HCT116 (cell line): ENCODE measurements around the gene CHL1. TPM values are rescaled to one million over a fixed set of nuclear protein-coding genes. Genes with fewer than 3 reads are reported as not detected.

Source experiments
- ATAC-seq: fragments of 200-7000 bp; cut with Tn5 transposase; 2 replicates; pipeline ENCODE4 v1.9.1; 2020; ENCODE audit warnings: mild to moderate bottlenecking, moderate library complexity
- BruUV-seq: library from RNA; stranded (reverse); fragments of 400-500 nt; replicated peaks from 2 replicates; lab custom pipeline; 2021; lab: Mats Ljungman, UMichigan
- CTCF ChIA-PET: fragments of 300-600 bp; sonication (Branson Sonifier 250); formaldehyde crosslinking; loops from one replicate; lab custom pipeline; 2021; ENCODE audit warnings: antibody characterized with exemption; lab: Charles Lee
- POLR2A ChIA-PET: fragments of 300-600, 350-600 bp; sonication (Branson Sonifier 250); formaldehyde crosslinking; loops from one replicate; lab custom pipeline; 2021; ENCODE audit warnings: antibody characterized with exemption; lab: Charles Lee
- RAD21 ChIA-PET, 2 experiments: fragments of 300-600 bp; sonication (Branson Sonifier 250); formaldehyde crosslinking; loops; one replicate each; lab custom pipeline; 2023; ENCODE audit warnings: low total read pairs in 2 of 2; ENCODE audit not compliant: uncharacterized antibody in 2 of 2, unreplicated experiment in 2 of 2, low non-redundant PET in 1 of 2; lab: Charles Lee
- DNase-seq: peaks from one replicate; pipeline ENCODE4 v3.0.0-alpha.2; 2010; ENCODE audit warnings: low read depth, low spot score
- H2AFZ ChIP-seq: fragments of 200-600 bp; shearing (Covaris generic), sonication (generic); 2 replicates; pipeline ENCODE4 v1.6.1; 2017; ENCODE audit warnings: low read depth, mixed run types, mixed read lengths, antibody characterized with exemption, low read length; ENCODE audit not compliant: poor library complexity, severe bottlenecking
- H3K27ac ChIP-seq: 2 replicates; pipeline ENCODE4 v1.5.1; 2012; ENCODE audit warnings: low read depth, low read length
- H3K27me3 ChIP-seq: fragments of 200-600 bp; sonication (generic); 2 replicates; pipeline ENCODE4 v1.6.1; 2016; ENCODE audit warnings: mixed run types, low read length, mixed read lengths; ENCODE audit not compliant: insufficient read depth
- H3K36me3 ChIP-seq, 2 experiments: fragments of 200-500 bp in 1 of 2; fragments of 200-600 bp in 1 of 2; sonication (Bioruptor generic) in 1 of 2; sonication (generic) in 1 of 2; 2 replicates each; pipeline versions ENCODE4 v1.5.1 to v1.6.1; 2014 to 2016; ENCODE audit warnings: low read length in 2 of 2, inconsistent platforms in 1 of 2, mixed read lengths in 1 of 2, mixed run types in 1 of 2; ENCODE audit not compliant: insufficient read depth in 2 of 2, control insufficient read depth in 1 of 2
- H3K4me1 ChIP-seq, 2 experiments: fragments of 200-600 bp in 1 of 2; sonication (generic) in 1 of 2; 2 replicates each; pipeline versions ENCODE4 v1.5.1 to v1.6.1; 2012 to 2017; ENCODE audit warnings: low read length in 2 of 2, inconsistent platforms in 1 of 2, mild to moderate bottlenecking in 1 of 2, mixed read lengths in 1 of 2, mixed run types in 1 of 2, moderate library complexity in 1 of 2; ENCODE audit not compliant: insufficient read depth in 2 of 2, control insufficient read depth in 1 of 2
- H3K4me2 ChIP-seq: fragments of 200-600 bp; sonication (generic); 2 replicates; pipeline ENCODE4 v1.6.1; 2017; ENCODE audit warnings: mixed run types, low read length, mixed read lengths
- H3K4me3 ChIP-seq, 2 experiments: fragments of 200-600 bp in 1 of 2; sonication (generic) in 1 of 2; replicated peaks in 1 of 2; 2 replicates each; pipeline ENCODE4 v1.5.1; 2011 to 2016; ENCODE audit warnings: low read length in 2 of 2, control low read depth in 1 of 2, low read depth in 1 of 2, mild to moderate bottlenecking in 1 of 2, mixed read lengths in 1 of 2, mixed run types in 1 of 2
- H3K79me2 ChIP-seq: fragments of 200-600 bp; sonication (generic); 2 replicates; pipeline ENCODE4 v1.6.1; 2017; ENCODE audit warnings: mild to moderate bottlenecking, mixed run types, low read length, moderate library complexity, mixed read lengths; ENCODE audit not compliant: insufficient read depth
- H3K9ac ChIP-seq: fragments of 200-600 bp; sonication (generic); 2 replicates; pipeline ENCODE4 v1.6.1; 2016; ENCODE audit warnings: low read length, mixed read lengths
- H3K9me2 ChIP-seq: fragments of 200-600 bp; sonication (generic), shearing (Covaris generic); 2 replicates; pipeline ENCODE4 v1.6.1; 2017; ENCODE audit warnings: mixed run types, mild to moderate bottlenecking, moderate library complexity; ENCODE audit not compliant: insufficient read depth
- H3K9me3 ChIP-seq, 2 experiments: fragments of 200-500 bp in 1 of 2; fragments of 200-600 bp in 1 of 2; sonication (Bioruptor generic) in 1 of 2; sonication (generic) in 1 of 2; 2 replicates each; pipeline ENCODE4 v1.6.1; 2014 to 2017; ENCODE audit warnings: low read length in 2 of 2, mixed read lengths in 2 of 2, inconsistent platforms in 1 of 2, low read depth in 1 of 2, mild to moderate bottlenecking in 1 of 2, mixed run types in 1 of 2, moderate library complexity in 1 of 2; ENCODE audit not compliant: control insufficient read depth in 1 of 2, insufficient read depth in 1 of 2
- H4K20me1 ChIP-seq: fragments of 200-600 bp; sonication (generic), shearing (Covaris generic); 2 replicates; pipeline ENCODE4 v1.6.1; 2017; ENCODE audit warnings: mixed run types, mild to moderate bottlenecking, moderate library complexity; ENCODE audit not compliant: insufficient read depth
- EGR1 ChIP-seq: IDR thresholded peaks from 2 replicates; pipeline ENCODE4 v1.6.1; 2012; ENCODE audit warnings: low read depth
- ELF1 ChIP-seq: IDR thresholded peaks from 2 replicates; pipeline ENCODE4 v1.6.1; 2012; ENCODE audit warnings: low read depth, borderline replicate concordance
- EZH2 ChIP-seq: fragments of 200-600 bp; sonication (generic); IDR thresholded peaks from 2 replicates; pipeline ENCODE4 v1.6.1; 2017; ENCODE audit warnings: antibody characterized with exemption, mixed run types
- EZH2phosphoT487 ChIP-seq: fragments of 200-600 bp; IDR thresholded peaks from 2 replicates; pipeline ENCODE4 v1.6.1; 2018; ENCODE audit warnings: antibody characterized with exemption, borderline replicate concordance
- JUND ChIP-seq: IDR thresholded peaks from 2 replicates; pipeline ENCODE4 v1.6.1; 2012
- POLR2AphosphoS5 ChIP-seq: IDR thresholded peaks from 2 replicates; pipeline ENCODE4 v1.6.1; 2011; ENCODE audit warnings: mild to moderate bottlenecking, low read depth, low read length, moderate library complexity
- RAD21 ChIP-seq: IDR thresholded peaks from 2 replicates; pipeline ENCODE4 v1.6.1; 2012; ENCODE audit warnings: low read depth, mild to moderate bottlenecking
- SIN3A ChIP-seq: IDR thresholded peaks from 2 replicates; pipeline ENCODE4 v1.6.1; 2012; ENCODE audit warnings: low read depth
- SRF ChIP-seq: IDR thresholded peaks from 2 replicates; pipeline ENCODE4 v1.6.1; 2012; ENCODE audit warnings: low read depth
- ZFX ChIP-seq: fragments of 450-650 bp; IDR thresholded peaks from 2 replicates; pipeline ENCODE4 v1.6.1; 2017
- ZNF274 ChIP-seq: fragments of 200-500 bp; sonication (Bioruptor generic); IDR thresholded peaks from 2 replicates; pipeline ENCODE4 v1.6.1; 2014; ENCODE audit warnings: mild to moderate bottlenecking, low read depth, low read length, inconsistent platforms
- intact Hi-C: fragments of 100-400 bp; cut with micrococcal nuclease; formaldehyde crosslinking; loops from 2 replicates; pipeline ENCODE4 v1.10.0; 2022
- total RNA-seq: library from RNA; stranded (reverse); gene quantifications from one replicate; pipeline ENCODE4 v1.2.1, GENCODE V29; 2021; ENCODE audit not compliant: unreplicated experiment
- TF ChIP-seq, protein P1 (sequence below), 3 experiments: fragments of 200-600 bp in 1 of 3; sonication (generic) in 1 of 3; IDR thresholded peaks in 2 of 3; conservative IDR thresholded peaks in 1 of 3; 2 replicates each; pipeline ENCODE4 v1.5.1; 2012 to 2017; ENCODE audit warnings: low read depth in 2 of 3, low read length in 2 of 3, antibody characterized with exemption in 1 of 3, borderline replicate concordance in 1 of 3, control low read depth in 1 of 3, mild to moderate bottlenecking in 1 of 3, mixed read lengths in 1 of 3, mixed run types in 1 of 3, moderate library complexity in 1 of 3; ENCODE audit not compliant: insufficient read depth in 1 of 3

Gene CHL1
- total RNA-seq, 1 experiment from 2014 or later: not detected

- H3K4me2 ChIP-seq: no peak overlapping the region
- no peak overlapping the region for H3K9ac ChIP-seq
- H3K9me2 ChIP-seq: no peaks in the 10 kb centered on the region
- no peaks in the 10 kb centered on the region; a peak in 2 of 4 replicates for H3K9me3 ChIP-seq
- CTCF ChIA-PET: no interaction called here
- intact Hi-C loops: no loop called here
- no peaks in the 10 kb centered on the region for H3K27me3 ChIP-seq
- H3K36me3 ChIP-seq: no peaks in the 10 kb centered on the region
- H2AFZ ChIP-seq: no peak overlapping the region
- no peak for TF ChIP-seq EZH2phosphoT487
- TF ChIP-seq ZNF274: no peak
- TF ChIP-seq SIN3A: no peak
- TF ChIP-seq SRF: no peak
- no peak for TF ChIP-seq EGR1
- no peak for TF ChIP-seq JUND
- TF ChIP-seq ZFX: no peak
- TF ChIP-seq EZH2: no peak
- no peak for TF ChIP-seq POLR2AphosphoS5
- no peak for TF ChIP-seq ELF1
- no peak for TF ChIP-seq RAD21
- TF ChIP-seq, protein P1, sequence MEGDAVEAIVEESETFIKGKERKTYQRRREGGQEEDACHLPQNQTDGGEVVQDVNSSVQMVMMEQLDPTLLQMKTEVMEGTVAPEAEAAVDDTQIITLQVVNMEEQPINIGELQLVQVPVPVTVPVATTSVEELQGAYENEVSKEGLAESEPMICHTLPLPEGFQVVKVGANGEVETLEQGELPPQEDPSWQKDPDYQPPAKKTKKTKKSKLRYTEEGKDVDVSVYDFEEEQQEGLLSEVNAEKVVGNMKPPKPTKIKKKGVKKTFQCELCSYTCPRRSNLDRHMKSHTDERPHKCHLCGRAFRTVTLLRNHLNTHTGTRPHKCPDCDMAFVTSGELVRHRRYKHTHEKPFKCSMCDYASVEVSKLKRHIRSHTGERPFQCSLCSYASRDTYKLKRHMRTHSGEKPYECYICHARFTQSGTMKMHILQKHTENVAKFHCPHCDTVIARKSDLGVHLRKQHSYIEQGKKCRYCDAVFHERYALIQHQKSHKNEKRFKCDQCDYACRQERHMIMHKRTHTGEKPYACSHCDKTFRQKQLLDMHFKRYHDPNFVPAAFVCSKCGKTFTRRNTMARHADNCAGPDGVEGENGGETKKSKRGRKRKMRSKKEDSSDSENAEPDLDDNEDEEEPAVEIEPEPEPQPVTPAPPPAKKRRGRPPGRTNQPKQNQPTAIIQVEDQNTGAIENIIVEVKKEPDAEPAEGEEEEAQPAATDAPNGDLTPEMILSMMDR (IDR thresholded peaks at IDR 0.05 in 2 of 3, conservative IDR thresholded peaks at IDR 0.05 in 1 of 3; ENCODE audit: borderline replicate concordance in 1 of 3, insufficient read depth in 1 of 3, low read depth in 2 of 3, low read length in 2 of 3): no peak
- no peak overlapping the region for H3K27ac ChIP-seq
- no peaks in the 10 kb centered on the region for H4K20me1 ChIP-seq
- no TSS peak for BruUV-seq
- no peaks in the 10 kb centered on the region for H3K79me2 ChIP-seq
- no peak overlapping the region for H3K4me3 ChIP-seq
- no peak for DNase-seq
- POLR2A ChIA-PET: no interaction called here
- RAD21 ChIA-PET: no interaction called here
- no peaks in the 10 kb centered on the region for H3K4me1 ChIP-seq
- no peak for ATAC-seq
Measured at GRCh38 chr3:236881-237280, 40.3 kb downstream of the CHL1 start.
